GM15510 (cell line): ENCODE results near the gene PLA2G4E.

Source experiments
- POLR2A ChIP-seq: IDR thresholded peaks from 3 replicates; pipeline ENCODE4 v1.6.1; 2011; ENCODE audit warnings: borderline replicate concordance; ENCODE audit not compliant: insufficient read length; ENCODE audit errors: extremely low read depth

The PLA2G4E gene

DNA sequence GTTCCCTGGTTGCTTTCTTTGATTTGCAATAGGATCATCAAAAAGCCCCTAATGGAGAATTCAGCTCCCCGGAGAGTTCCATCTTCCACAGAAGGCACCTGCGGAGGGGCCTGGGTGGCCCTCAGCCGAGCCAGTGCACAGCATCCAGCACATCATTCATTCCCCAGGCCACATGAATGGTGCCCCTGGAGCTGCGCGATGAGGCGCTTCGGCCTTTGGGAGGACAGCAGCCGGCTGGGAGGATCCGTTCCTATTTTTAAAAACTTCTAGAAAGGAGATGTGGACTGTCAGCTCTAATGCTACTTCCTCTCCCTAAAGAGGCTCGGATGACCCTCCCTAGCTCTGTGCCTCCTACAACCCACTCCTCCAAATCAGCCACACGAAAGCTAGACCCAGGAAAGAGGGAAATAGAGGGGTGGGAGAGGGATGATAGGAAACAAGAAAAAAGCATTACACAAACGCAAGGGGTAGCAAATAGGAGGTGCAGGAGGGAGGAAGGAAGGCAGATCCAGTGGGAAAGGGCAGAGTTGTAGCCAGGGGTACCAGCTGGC, 68.8 kb downstream of the PLA2G4E start:
- no peak for TF ChIP-seq POLR2A

DNA sequence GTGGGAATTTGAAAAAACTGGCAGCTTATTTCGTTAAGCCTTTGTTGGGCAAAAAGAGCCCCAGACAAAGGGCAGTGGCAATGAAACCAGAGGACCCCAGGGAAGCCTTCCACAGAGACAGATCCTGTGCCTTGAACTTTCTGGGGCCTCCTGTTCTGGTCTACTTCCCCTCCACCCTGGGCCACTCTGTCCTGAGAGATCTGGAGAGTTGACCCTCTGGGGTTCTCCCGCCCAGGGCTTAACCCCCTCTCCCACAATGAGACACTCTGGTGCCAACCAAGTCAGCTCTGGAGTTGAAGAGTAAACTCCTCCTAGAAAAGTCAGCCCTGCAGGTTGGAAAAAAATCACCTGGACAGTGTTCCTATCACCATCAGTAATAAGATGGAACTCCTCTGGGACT, 69.3 kb downstream of the PLA2G4E start:
- no peak for TF ChIP-seq POLR2A

DNA sequence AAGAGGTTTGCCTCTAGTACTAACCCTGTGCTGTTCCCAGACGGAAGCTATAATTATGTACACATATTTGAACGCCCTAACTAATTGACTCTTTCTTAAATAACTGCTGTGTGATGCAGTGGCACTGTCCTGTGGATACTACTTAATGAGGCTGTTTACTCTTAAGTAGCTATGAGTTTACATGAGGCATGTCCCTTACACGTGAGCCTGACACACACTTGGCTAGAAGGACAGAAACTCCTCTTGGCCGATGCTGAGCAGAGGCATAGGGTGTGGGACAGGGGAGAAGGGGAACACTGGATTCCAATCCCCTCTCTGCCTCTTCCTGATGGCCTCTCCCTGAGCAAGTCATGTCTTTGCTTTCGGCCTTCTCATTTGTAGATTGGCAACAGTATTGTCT, 70.4 kb downstream of the PLA2G4E start:
- no peak for TF ChIP-seq POLR2A

DNA sequence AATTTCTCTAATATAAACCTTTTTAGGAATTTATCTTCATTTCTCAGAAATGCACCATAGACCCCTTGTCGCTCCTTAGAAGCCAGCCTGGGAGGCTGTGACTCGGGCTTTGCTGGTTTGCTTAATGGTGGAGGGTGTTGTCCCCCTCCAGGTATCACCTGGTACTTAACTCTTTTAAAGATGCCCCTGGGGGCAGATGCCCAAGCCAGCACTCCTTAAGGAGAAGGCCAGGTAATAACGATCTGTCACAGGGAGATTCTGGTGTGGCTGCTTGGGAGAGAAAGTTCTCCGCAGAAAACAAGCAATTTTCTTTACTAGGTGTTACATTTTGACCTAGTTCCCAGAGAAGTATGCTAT, 70.7 kb downstream of the PLA2G4E start:
- TF ChIP-seq POLR2A: no peak

DNA sequence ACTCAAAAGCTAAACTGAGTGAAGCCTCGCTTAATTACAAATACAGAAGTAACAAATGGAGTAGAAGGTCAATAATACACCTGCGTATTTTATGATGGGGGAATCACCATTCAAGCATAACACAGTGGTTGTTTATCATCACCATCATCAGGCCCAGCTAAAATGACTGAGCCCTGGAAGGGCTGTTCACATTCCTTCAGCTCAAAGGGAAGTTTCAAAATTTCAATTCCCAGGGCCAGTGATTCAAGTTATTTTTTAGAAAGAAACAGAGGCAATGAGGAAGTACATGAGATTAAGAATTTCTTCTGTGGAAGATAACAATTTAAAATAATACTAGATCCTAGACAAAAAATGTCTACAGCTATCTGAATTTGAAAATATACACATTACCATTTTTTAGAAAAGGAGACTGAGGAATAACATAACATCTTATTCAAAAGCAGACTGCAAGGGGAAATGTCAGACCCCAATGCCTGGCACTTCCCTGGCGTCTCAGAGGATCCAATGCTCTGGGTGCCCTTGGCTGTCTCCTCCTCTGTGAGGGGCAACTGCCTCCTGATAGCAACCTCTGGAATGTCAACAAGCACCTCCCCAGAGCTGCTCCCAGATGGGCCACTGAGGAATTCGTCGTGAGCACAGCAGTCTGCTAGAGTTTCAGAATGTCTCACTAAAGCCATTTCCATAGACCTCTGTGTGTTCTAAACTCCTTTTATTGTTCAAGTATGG, 71.3 kb downstream of the PLA2G4E start:
- no peak for TF ChIP-seq POLR2A

DNA sequence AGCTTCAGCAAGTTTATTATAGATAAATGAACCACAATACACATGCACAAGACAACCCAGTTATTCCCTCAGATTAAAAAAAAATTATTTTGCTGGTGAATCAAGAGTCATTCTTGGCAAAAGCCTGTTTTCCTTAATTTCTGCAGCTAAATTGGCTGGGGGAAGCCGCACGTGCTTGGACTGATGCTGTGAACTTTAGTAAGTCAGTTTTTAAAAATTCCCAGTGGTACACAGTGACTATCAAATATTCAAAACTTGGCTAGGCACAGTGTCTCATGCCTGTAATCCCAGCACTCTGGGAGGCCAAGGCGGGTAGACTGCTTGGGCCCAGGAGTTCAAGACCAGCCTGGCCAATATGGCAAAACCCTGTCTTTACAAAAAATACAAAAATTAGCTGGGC, 72.4 kb downstream of the PLA2G4E start:
- no peak for TF ChIP-seq POLR2A

DNA sequence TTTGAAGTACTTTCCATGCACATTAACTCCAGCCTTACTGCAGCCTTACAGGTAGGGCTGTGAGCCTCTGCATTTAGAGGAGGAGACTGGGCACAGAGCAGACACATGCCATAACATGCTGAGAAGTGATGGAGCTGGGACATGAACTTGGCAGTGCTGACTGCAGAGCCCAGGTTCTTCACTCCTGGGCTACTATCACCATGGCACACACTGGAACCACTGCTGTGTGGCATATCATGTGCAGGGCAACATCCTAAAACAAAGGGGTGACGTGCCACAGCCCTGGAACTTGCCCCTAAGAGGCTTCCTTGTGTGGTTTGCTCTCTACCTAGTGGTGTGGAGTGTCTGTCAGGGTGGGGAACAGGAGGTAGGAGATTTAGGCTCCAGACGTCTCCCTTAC, 73.9 kb downstream of the PLA2G4E start:
- TF ChIP-seq POLR2A: no peak

DNA sequence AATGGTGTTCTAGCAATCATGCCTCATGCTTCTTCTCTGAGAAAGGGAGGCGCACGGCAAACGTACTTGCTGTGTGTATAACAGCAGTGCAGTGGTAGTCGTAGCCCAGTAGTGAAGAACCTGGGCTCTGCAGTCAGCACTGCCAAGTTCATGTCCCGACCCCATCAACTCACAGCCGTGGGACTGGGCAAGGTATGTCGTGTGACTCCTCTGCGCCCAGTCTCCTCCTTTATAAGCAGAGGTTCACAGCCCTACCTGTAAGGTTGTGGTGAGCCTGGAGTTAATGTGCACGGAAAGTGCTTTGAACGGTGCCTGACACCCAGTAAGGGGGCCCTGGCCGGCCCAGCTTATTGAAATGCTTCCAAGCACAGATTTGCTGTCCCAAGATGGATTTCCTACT, 75.1 kb downstream of the PLA2G4E start:
- TF ChIP-seq POLR2A: no peak

DNA sequence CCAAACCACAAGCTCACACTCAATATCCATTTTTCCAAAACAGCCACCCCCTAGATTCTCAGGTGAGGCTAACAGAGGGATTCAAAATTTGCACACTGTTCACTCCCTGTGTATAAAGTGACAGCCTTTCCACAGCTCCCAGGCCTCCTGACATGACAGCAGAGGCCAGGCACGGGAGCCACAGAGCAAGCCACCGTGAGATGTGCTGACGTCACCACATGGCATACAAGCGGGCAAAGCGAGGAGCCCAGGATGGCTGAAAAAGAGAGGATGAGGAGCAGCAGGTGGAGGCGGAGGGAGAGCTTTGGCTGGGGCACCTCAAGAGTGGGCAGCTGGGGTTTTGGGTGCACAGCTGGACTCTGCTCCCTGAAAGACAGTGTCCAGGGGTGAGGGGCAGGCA, 75.6 kb downstream of the PLA2G4E start:
- no peak for TF ChIP-seq POLR2A

DNA sequence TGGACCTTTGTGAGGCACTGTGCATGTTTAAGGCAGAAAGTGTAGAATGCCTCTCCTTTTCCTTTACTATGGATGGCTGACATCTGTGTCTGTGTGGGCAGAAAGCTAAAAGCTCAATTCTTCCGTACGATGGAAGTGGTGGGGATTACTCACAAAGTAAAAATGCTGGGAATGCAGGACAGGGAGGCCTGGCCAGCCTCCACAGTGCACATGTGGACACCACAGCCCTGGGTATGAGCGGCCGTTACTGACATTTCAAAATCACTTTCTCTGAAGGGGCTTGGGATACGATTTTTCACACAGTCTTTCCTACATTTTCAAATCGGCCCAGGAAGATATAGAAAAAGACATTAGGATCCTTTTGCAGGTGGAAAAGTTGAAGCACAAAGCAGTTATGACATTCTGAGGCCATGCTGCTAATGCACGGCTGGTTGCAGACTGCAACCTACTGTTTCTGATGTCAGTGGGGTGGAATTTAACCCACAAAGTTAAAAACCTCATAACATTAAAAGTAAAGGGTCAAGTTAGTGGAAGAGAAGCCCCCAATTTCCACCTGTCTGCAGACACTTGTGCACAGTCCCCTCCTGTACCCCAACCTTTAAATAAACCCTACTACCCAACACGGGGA, 76.4 kb downstream of the PLA2G4E start:
- TF ChIP-seq POLR2A: no peak

DNA sequence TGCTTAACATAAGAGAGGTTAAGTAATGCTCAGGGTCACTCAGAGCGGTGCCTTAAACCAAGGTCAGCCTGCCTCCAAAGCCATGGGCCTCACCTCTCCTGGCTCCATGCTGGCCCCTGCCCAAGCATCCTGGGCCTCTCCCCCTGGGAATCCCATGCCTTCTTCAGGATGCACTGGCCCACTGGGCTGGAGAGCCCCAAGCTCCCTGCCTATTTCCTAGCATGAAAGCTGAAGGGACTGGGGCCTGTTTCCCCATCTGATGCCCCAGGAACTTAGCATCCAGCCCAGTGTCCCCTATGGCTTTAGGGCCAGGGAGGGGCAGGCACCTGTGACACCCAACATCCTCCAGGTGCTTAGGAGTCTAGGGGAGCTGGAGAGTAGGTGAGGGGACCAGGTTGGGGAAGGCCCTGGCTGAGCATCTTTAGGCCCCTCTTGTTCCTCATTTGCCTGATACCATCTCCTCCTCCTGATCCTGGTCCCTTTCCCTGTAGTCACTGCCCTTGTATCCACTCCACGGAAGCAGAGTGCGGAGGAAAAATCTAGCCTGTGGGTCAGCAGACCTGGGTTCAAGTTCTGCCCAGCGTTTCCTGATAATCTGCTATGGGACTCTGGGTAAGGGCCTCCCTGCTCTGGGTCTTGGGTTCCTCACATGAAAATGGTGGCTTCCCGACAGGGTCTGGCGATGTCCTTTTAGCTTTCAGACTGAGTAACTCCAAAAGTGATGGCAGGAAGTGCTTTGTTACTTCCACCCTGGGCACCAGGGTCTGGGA, 77.1 kb downstream of the PLA2G4E start:
- no peak for TF ChIP-seq POLR2A

DNA sequence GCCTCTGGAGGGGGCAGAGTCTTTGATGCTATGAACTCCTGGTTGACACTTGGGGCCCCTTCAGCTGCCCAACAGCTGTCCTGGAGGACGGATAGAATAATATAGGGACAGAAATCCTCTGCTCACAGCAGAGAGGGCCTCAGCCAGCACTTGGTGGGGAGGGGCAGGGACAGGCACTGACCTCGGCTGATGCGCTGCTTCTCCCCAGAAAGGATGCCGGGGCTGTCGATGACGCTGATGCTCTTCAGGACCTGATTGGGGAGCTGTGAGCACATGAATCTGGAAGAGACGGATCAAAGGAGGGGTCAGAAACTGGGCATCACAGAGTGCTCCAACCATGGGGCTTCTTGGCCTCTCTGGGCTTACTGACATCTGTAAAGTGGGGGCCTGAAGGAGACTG, 78.0 kb downstream of the PLA2G4E start:
- TF ChIP-seq POLR2A: no peak

DNA sequence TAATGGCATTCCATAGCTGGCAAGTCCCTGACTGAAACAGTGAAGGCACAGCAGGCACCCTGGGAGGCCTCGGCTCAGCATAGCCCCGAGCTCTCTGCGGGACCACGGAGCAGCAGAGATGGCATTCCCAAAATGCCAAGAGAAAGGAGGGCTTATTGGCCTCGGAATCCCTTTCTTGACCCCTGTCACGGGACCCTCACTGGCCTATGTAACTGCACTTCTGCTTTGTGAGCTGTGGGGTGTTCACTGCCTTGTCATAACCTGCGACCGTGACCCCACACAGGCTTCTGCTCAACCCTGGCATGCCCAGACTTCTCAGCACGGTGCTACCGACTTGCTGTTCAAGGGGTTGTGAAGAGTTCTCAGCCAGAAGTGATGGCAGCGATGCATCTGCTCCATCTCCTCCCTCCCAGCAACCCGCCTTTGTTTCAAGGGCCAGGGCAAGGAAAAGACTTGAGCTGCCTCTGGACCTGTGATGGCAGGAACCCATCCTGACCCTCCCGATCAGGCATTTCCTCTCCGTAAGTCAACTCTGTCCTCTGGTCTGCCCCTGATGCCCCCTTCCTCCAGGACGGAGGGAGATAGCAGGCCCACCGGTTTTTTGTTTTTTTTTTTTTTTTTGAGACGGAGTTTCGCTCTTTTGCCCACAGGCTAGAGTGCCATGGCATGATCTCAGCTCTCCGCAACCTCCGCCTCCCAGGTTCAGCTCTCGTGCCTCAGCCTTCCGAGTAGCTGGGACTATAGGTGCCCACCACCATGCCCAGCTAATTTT, 79.0 kb downstream of the PLA2G4E start:
- TF ChIP-seq POLR2A: no peak

DNA sequence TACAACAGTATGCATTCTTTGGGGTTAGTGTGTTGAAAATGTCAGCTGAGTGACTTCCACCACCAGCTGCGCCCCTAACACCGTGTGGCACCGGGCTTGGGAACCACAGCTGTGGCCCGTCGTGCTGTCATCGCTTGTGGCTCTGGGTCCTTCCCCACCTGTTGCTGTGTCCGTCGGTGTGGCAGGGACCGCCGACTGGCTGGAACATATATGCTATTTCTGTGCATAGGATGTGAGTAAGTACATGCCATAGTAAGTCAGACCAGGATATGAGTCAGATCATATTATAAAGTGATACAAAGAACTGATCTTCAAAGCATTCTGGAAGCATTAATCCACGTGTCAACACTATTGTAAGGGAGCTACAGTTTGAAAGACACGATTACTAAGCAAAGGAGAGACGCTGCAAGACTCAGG, 80.4 kb downstream of the PLA2G4E start:
- no peak for TF ChIP-seq POLR2A

DNA sequence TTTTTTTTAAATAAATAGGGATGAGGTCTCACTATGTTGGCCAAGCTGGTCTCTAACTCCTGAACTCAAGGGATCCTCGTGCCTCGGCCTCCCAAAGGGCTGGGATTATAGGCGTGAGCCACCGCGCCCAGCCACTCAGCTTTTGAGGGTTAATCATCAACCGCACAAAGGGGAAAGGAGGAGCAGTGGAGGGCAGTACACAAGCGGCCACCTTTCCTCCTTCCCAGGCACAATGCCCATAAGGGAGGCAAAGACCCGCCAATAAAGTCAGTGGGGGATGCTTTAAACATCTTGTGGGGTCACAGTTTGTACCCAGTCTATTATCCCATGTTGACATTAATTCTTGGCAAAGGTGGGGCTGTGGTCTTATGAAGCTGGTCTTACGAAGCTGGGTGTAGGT, 80.9 kb downstream of the PLA2G4E start:
- no peak for TF ChIP-seq POLR2A
